ENCODE results near the gene ANKRD65.

DNA sequence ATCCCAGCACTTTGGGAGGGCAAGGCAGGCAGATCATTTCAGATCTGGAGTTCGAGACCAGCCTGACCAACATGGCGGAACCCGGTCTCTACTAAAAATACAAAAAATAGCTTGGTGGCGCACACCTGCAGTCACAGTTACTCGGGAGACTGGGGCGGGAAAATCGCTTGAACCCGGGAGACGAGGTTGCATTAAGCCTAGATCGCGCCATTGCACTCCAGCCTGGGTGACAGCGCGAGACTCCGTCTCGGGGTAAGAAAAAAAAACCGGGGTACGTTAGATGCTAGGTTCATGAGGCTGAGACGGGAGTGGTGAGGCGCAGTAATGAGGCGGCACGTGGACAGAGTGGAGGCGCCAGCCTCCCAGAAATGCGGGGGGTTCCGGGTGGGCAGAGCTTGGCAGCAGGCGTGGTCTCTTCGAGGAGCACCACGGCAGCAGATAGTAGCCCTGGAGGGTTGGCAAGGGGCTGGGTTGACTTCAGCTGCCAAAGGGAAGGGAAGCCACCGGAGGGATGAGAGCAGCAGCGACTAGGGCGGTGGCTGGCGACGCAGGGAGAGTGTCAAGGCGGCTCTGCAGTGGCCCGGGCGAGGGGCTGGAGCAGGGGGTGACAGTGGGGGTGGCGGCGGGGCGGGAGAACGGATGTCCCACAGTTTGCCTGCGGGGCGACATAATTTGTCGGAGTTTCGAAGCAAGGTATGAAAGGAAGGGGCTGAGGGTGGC, 14.8 kb downstream of the ANKRD65 start:
- TF ChIP-seq, protein P1, sequence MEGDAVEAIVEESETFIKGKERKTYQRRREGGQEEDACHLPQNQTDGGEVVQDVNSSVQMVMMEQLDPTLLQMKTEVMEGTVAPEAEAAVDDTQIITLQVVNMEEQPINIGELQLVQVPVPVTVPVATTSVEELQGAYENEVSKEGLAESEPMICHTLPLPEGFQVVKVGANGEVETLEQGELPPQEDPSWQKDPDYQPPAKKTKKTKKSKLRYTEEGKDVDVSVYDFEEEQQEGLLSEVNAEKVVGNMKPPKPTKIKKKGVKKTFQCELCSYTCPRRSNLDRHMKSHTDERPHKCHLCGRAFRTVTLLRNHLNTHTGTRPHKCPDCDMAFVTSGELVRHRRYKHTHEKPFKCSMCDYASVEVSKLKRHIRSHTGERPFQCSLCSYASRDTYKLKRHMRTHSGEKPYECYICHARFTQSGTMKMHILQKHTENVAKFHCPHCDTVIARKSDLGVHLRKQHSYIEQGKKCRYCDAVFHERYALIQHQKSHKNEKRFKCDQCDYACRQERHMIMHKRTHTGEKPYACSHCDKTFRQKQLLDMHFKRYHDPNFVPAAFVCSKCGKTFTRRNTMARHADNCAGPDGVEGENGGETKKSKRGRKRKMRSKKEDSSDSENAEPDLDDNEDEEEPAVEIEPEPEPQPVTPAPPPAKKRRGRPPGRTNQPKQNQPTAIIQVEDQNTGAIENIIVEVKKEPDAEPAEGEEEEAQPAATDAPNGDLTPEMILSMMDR (IDR thresholded peaks at IDR 0.05), result no peak
- no peak for TF ChIP-seq POLR2A (IDR thresholded peaks at IDR 0.05)

All from body of pancreas (tissue), 4 donors.